ENCODE data around the gene OTUD7B. TPM values are rescaled to one million over a fixed set of nuclear protein-coding genes. Genes with fewer than 3 reads are reported as not detected.

The OTUD7B gene
- total and polyA plus RNA-seq, 2 donors (not counting 1 experiment from before 2014, with no cell fraction given) = 0.40 to 3.3 TPM

GRCh38 chr1:149942885-149943284 is 67.6 kb downstream of the OTUD7B start:
- ChIA-PET POLR2A (no interaction called here), CTCF (interaction anchor here (0.7 to 1.3 kb wide), 2 partner anchors 8 to 15 kb away, joined by 3 to 5 read pairs; no protein-coding TSS in a partner anchor)
- Histone ChIP-seq H3K36me3 (replicated peaks in 1 of 2; ENCODE audit: control extremely low read depth in 1 of 2, control insufficient read depth in 1 of 2, extremely low read depth in 1 of 2, insufficient read depth in 2 of 2, low read length in 1 of 2) (no peaks in the 10 kb centered on the region), H3K27ac (ENCODE audit: low read length in 2 of 2) (no peak overlapping the region), H4K20me1 (ENCODE audit: control insufficient read depth, insufficient read depth, low read length, poor library complexity, severe bottlenecking) (no peaks in the 10 kb centered on the region), H3K27me3 (replicated peaks in 1 of 4; ENCODE audit: control extremely low read depth in 1 of 4, control insufficient read depth in 3 of 4, insufficient read depth in 4 of 4, low read length in 3 of 4) (peaks cover 0 to 3% (median 0%) of the 10 kb centered on the region in 4 experiments), H3K4me3 (ENCODE audit: control extremely low read depth in 1 of 5, extremely low read depth in 1 of 5, insufficient read depth in 1 of 5, low read depth in 2 of 5, low read length in 4 of 5) (no peak overlapping the region), H2AFZ (ENCODE audit: insufficient read depth, low read depth, low read length, poor library complexity, severe bottlenecking) (no peak overlapping the region), H3K9me3 (ENCODE audit: control extremely low read depth in 1 of 3, control insufficient read depth in 2 of 3, insufficient read depth in 1 of 3, low read length in 2 of 3) (no peaks in the 10 kb centered on the region), H3K79me2 (ENCODE audit: control insufficient read depth, insufficient read depth, low read length) (no peaks in the 10 kb centered on the region), H3K4me2 (replicated peaks; ENCODE audit: low read depth, low read length, poor library complexity, severe bottlenecking) (no peak overlapping the region), H3K9ac (ENCODE audit: low read length) (no peak overlapping the region), H3K4me1 (ENCODE audit: control insufficient read depth in 2 of 2, insufficient read depth in 2 of 2, low read length in 2 of 2) (no peaks in the 10 kb centered on the region)
- intact Hi-C loops (cut with micrococcal nuclease) = no loop called here
- Mint-ChIP-seq H3K27ac (no peak overlapping the region), H3K27me3 (no peaks in the 10 kb centered on the region), H3K4me3 (no peak overlapping the region), H3K4me1 (no peaks in the 10 kb centered on the region), H3K9me3 (ENCODE audit: insufficient read depth) (no peaks in the 10 kb centered on the region)
- DNase-seq (no peak), ATAC-seq (ENCODE audit: low read depth) (no peak)
- WGBS (ENCODE audit: insufficient coverage) = 27% methylated on average over 1 of the region's 3 CpGs
- TF ChIP-seq EZH2 (IDR thresholded peaks at IDR 0.05; ENCODE audit: borderline replicate concordance, insufficient read depth, low read depth, low read length, poor library complexity, severe bottlenecking) (no peak), CTCF (IDR thresholded peaks at IDR 0.05) (no peak)

GRCh38 chr1:149942207-149942606 is 68.3 kb downstream of the OTUD7B start:
- POLR2A ChIA-PET = no interaction called here
- no peak for TF ChIP-seq CTCF (IDR thresholded peaks at IDR 0.05)
- TF ChIP-seq EZH2 (IDR thresholded peaks at IDR 0.05; ENCODE audit: borderline replicate concordance, insufficient read depth, low read depth, low read length, poor library complexity, severe bottlenecking) = no peak
- no peaks in the 10 kb centered on the region for H3K9me3 ChIP-seq (ENCODE audit: control extremely low read depth in 1 of 3, control insufficient read depth in 2 of 3, insufficient read depth in 1 of 3, low read length in 2 of 3)

More at GRCh38 chr1:149942207-149942606, 68.3 kb downstream of the OTUD7B start:
- Histone ChIP-seq H2AFZ (ENCODE audit: insufficient read depth, low read depth, low read length, poor library complexity, severe bottlenecking) (no peak overlapping the region), H3K27me3 (replicated peaks in 1 of 4; ENCODE audit: control extremely low read depth in 1 of 4, control insufficient read depth in 3 of 4, insufficient read depth in 4 of 4, low read length in 3 of 4) (peaks cover 0 to 3% (median 0%) of the 10 kb centered on the region in 4 experiments), H3K27ac (ENCODE audit: low read length in 2 of 2) (no peak overlapping the region), H3K9ac (ENCODE audit: low read length) (no peak overlapping the region), H3K4me3 (ENCODE audit: control extremely low read depth in 1 of 5, extremely low read depth in 1 of 5, insufficient read depth in 1 of 5, low read depth in 2 of 5, low read length in 4 of 5) (no peak overlapping the region), H3K36me3 (replicated peaks in 1 of 2; ENCODE audit: control extremely low read depth in 1 of 2, control insufficient read depth in 1 of 2, extremely low read depth in 1 of 2, insufficient read depth in 2 of 2, low read length in 1 of 2) (no peaks in the 10 kb centered on the region), H4K20me1 (ENCODE audit: control insufficient read depth, insufficient read depth, low read length, poor library complexity, severe bottlenecking) (no peaks in the 10 kb centered on the region), H3K4me1 (ENCODE audit: control insufficient read depth in 2 of 2, insufficient read depth in 2 of 2, low read length in 2 of 2) (no peaks in the 10 kb centered on the region), H3K4me2 (replicated peaks; ENCODE audit: low read depth, low read length, poor library complexity, severe bottlenecking) (no peak overlapping the region), H3K79me2 (ENCODE audit: control insufficient read depth, insufficient read depth, low read length) (no peaks in the 10 kb centered on the region)
- Mint-ChIP-seq H3K27ac (no peak overlapping the region), H3K9me3 (ENCODE audit: insufficient read depth) (no peaks in the 10 kb centered on the region), H3K4me1 (no peaks in the 10 kb centered on the region), H3K4me3 (no peak overlapping the region), H3K27me3 (peaks cover 2% of the 10 kb centered on the region)
- DNase-seq (no peak), ATAC-seq (ENCODE audit: low read depth) (no peak)
- 80% methylated on average over 1 of the region's 5 CpGs for WGBS (ENCODE audit: insufficient coverage)
- intact Hi-C loops (cut with micrococcal nuclease) = no loop called here
- CTCF ChIA-PET = interaction anchor here (0.7 kb wide), 1 partner anchor 16 kb away, joined by 5 read pairs; no protein-coding TSS in a partner anchor

Data from B cell (primary cell).